Measurements from ENCODE around the gene NR2F1. TPM values are rescaled to one million over a fixed set of nuclear protein-coding genes. Genes with fewer than 3 reads are reported as not detected.
"Not testable (repeated sequence)": the region's sequence is repeated elsewhere in the genome, so short reads cannot be mapped to it uniquely, and the experiment has no call there.

NR2F1 gene
- total RNA-seq (2021; fragmentation: NEBNext Ultra II Directional; extraction: Animal tissue kit (Norgen Biotek cat#: 25700)), result 10 to 100 TPM; 21.1 to 27.5 (median 23.6) TPM
- long read RNA-seq, partial matches to known transcripts, result 4 of 9 reads
- long read RNA-seq, other reads (novel, unspliced or antisense), result 1 of 9 reads

GRCh38 chr5:93582677-93583438 is at the start of gene NR2F1:
Gene NR2F1 (plus strand): TSS chr5:93583222. CDS start chr5:93585024, 1,802 bp downstream.
- Mint-ChIP-seq H3K27me3 (ENCODE audit: insufficient read depth) (no peaks in the 10 kb centered on the region; the same call in 1 of the 2 replicates), H3K36me3 (ENCODE audit: low read depth) (peaks cover 11% of the 10 kb centered on the region; the same call in 1 of the 2 replicates), H3K27ac (no peak within 1 kb of the TSS), H3K4me1 (ENCODE audit: low read depth) (peaks cover 31% of the 10 kb centered on the region), H3K9me3 (no peaks in the 10 kb centered on the region), H3K4me3 (no peak within 1 kb of the TSS)
- TF ChIP-seq CTCF (IDR thresholded peaks at IDR 0.05), result no peak
- peak; percentile 94 for DNase-seq

GRCh38 chr5:93545872-93546271 is 37.1 kb upstream of the NR2F1 start:
- no peak for DNase-seq
- no peak for TF ChIP-seq CTCF (IDR thresholded peaks at IDR 0.05)
- Mint-ChIP-seq H3K9me3 (peaks cover 4% of the 10 kb centered on the region; the same call in 1 of the 2 replicates), H3K4me1 (ENCODE audit: low read depth) (peaks cover 12% of the 10 kb centered on the region), H3K27me3 (ENCODE audit: insufficient read depth) (no peaks in the 10 kb centered on the region), H3K36me3 (ENCODE audit: low read depth) (peaks cover 42% of the 10 kb centered on the region), H3K27ac (peak overlapping the region; percentile 3; the same call in 1 of the 2 replicates), H3K4me3 (no peak overlapping the region; the same call in 1 of the 2 replicates)

GRCh38 chr5:93549594-93549993 is 33.4 kb upstream of the NR2F1 start:
- not testable (repeated sequence) for H3K9me3 Mint-ChIP-seq; H3K27me3 Mint-ChIP-seq (ENCODE audit: insufficient read depth); H3K4me3 Mint-ChIP-seq; H3K27ac Mint-ChIP-seq; DNase-seq
- H3K4me1 Mint-ChIP-seq (ENCODE audit: low read depth), result peaks cover 12% of the 10 kb centered on the region
- peaks cover 42% of the 10 kb centered on the region for H3K36me3 Mint-ChIP-seq (ENCODE audit: low read depth)

- Mint-ChIP-seq H3K4me1 (ENCODE audit: low read depth) (peaks cover 21% of the 10 kb centered on the region), H3K36me3 (ENCODE audit: low read depth) (peaks cover 31% of the 10 kb centered on the region), H3K4me3 (no peak overlapping the region), H3K27ac (no peak overlapping the region), H3K27me3 (ENCODE audit: insufficient read depth) (no peaks in the 10 kb centered on the region), H3K9me3 (no peaks in the 10 kb centered on the region)
- DNase-seq, result no peak
- no peak for TF ChIP-seq CTCF (IDR thresholded peaks at IDR 0.05)
Observed at GRCh38 chr5:93557021-93557604, 25.9 kb upstream of the NR2F1 start.

GRCh38 chr5:93566091-93566490 is 16.9 kb upstream of the NR2F1 start:
- peaks cover 17% of the 10 kb centered on the region for H3K36me3 Mint-ChIP-seq (ENCODE audit: low read depth)
- H3K27me3 Mint-ChIP-seq (ENCODE audit: insufficient read depth), result no peaks in the 10 kb centered on the region
- no peak overlapping the region for H3K4me3 Mint-ChIP-seq
- peaks cover under 1% of the 10 kb centered on the region for H3K9me3 Mint-ChIP-seq
- TF ChIP-seq CTCF (IDR thresholded peaks at IDR 0.05), result no peak
- DNase-seq, result no peak
- H3K27ac Mint-ChIP-seq, result no peak overlapping the region
- peaks cover 11% of the 10 kb centered on the region for H3K4me1 Mint-ChIP-seq (ENCODE audit: low read depth)

- no peak overlapping the region for H3K27ac Mint-ChIP-seq
- H3K36me3 Mint-ChIP-seq (ENCODE audit: low read depth), result peaks cover 27% of the 10 kb centered on the region
- peaks cover 10% of the 10 kb centered on the region for H3K9me3 Mint-ChIP-seq
- H3K27me3 Mint-ChIP-seq (ENCODE audit: insufficient read depth), result no peaks in the 10 kb centered on the region
- no peak overlapping the region for H3K4me3 Mint-ChIP-seq
- peaks cover 11% of the 10 kb centered on the region for H3K4me1 Mint-ChIP-seq (ENCODE audit: low read depth)
- TF ChIP-seq CTCF (IDR thresholded peaks at IDR 0.05), result no peak
- DNase-seq, result no peak
Observed at GRCh38 chr5:93567424-93567823, 15.6 kb upstream of the NR2F1 start.

All from HFFc6 (cell line).